ENCODE results near the gene STAB2.

The STAB2 gene

GRCh38 chr12:103772367-103773108, 185.5 kb downstream of the STAB2 start:
- no peak for ATAC-seq
- no peak overlapping the region for H3K27ac Mint-ChIP-seq

GRCh38 chr12:103773109-103773910, 186.2 kb downstream of the STAB2 start:
- H3K9me3 Mint-ChIP-seq, result no peaks in the 10 kb centered on the region
- no peak overlapping the region for H3K4me3 Mint-ChIP-seq
- H3K27ac Mint-ChIP-seq, result no peak overlapping the region
- H3K36me3 Mint-ChIP-seq (ENCODE audit: low read depth), result peaks cover 23% of the 10 kb centered on the region
- DNase-seq (no peak), ATAC-seq (no peak)
- no peaks in the 10 kb centered on the region for H3K27me3 Mint-ChIP-seq
- H3K4me1 Mint-ChIP-seq, result no peaks in the 10 kb centered on the region

More at GRCh38 chr12:103772367-103773108, 185.5 kb downstream of the STAB2 start:
- Mint-ChIP-seq H3K27me3 (no peaks in the 10 kb centered on the region), H3K4me1 (no peaks in the 10 kb centered on the region), H3K4me3 (no peak overlapping the region), H3K36me3 (ENCODE audit: low read depth) (peaks cover 19% of the 10 kb centered on the region), H3K9me3 (no peaks in the 10 kb centered on the region)
- DNase-seq, result no peak

DNA sequence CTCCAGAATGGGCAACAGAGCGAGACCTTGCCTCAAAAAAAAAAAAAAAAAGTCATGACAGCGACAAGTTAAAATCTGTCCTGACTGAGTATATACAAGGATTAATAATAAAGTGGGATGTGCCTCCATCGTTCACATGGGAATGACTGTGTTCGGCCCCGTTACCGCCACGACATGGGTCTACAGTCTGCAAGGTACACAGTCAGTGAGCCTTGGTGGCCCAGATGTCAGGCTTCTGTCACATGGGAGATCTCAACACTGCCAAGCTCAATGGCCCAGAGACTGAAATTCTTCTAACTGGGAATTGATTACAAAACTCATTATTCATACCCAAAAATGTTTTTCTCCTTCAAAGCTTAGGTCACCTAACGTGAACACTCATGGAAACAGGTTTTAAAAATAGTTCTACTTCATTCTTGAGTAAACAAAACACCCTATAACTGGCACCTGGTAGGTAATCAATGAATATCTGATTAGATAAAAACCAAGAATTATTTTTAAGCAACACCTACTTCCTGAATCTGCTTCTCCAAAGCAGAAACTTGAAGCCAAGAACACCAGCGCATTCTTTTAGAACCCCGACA, 188.0 kb downstream of the STAB2 start:
- ATAC-seq (no peak), DNase-seq (no peak)
- Mint-ChIP-seq H3K27ac (no peak overlapping the region), H3K36me3 (ENCODE audit: low read depth) (peaks cover 37% of the 10 kb centered on the region), H3K27me3 (no peaks in the 10 kb centered on the region), H3K4me3 (no peak overlapping the region), H3K9me3 (no peaks in the 10 kb centered on the region), H3K4me1 (no peaks in the 10 kb centered on the region)

DNA sequence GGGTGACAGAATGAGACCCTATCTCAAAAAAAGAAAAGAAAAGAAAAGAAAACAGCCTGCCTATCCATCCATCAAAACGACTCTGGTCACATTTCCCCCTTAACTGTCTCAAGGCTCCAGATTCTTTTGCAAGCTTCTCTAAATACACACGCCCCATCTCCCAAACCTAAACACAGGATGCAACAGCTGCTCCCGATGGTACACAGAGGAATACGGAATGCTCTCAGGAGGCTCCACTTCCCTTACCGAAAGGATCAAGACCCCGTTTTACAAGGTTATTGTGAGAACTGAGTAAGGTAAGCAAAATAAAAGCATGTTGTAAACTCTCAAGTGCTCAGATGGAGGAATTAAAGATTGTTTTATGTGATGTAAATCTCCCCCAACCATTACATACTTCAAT, 191.7 kb downstream of the STAB2 start:
- no peaks in the 10 kb centered on the region for H3K4me1 Mint-ChIP-seq
- H3K27ac Mint-ChIP-seq, result no peak overlapping the region
- ATAC-seq, result no peak
- H3K9me3 Mint-ChIP-seq, result no peaks in the 10 kb centered on the region
- DNase-seq, result no peak
- H3K27me3 Mint-ChIP-seq, result no peaks in the 10 kb centered on the region
- peaks cover 52% of the 10 kb centered on the region for H3K36me3 Mint-ChIP-seq (ENCODE audit: low read depth)
- no peak overlapping the region for H3K4me3 Mint-ChIP-seq

GRCh38 chr12:103779410-103780092, 192.5 kb downstream of the STAB2 start:
- no peak overlapping the region for H3K4me3 Mint-ChIP-seq
- no peak for ATAC-seq
- H3K9me3 Mint-ChIP-seq, result no peaks in the 10 kb centered on the region
- no peak for DNase-seq
- H3K36me3 Mint-ChIP-seq (ENCODE audit: low read depth), result peaks cover 55% of the 10 kb centered on the region
- H3K27ac Mint-ChIP-seq, result no peak overlapping the region
- H3K4me1 Mint-ChIP-seq, result no peaks in the 10 kb centered on the region
- H3K27me3 Mint-ChIP-seq, result no peaks in the 10 kb centered on the region

DNA sequence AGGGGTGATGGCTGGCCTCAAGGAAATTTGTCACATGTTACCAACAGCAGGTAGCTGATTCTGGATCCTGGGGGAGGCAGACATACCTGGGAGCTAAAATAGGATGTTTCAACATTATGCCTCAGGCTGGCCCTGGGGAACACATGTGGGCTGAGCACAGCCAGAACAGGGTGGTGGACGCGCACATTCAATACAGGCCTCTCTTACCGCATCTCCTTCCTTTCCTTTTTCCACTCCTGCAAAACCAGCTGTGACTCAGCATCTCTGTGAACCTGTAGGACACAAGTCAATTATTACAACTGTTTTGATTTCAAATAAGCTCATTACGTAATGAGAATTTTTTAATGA, 193.0 kb downstream of the STAB2 start:
- Mint-ChIP-seq H3K4me1 (no peaks in the 10 kb centered on the region), H3K4me3 (no peak overlapping the region), H3K27me3 (no peaks in the 10 kb centered on the region), H3K36me3 (ENCODE audit: low read depth) (peaks cover 56% of the 10 kb centered on the region), H3K9me3 (no peaks in the 10 kb centered on the region), H3K27ac (no peak overlapping the region)
- ATAC-seq (no peak), DNase-seq (no peak)

DNA sequence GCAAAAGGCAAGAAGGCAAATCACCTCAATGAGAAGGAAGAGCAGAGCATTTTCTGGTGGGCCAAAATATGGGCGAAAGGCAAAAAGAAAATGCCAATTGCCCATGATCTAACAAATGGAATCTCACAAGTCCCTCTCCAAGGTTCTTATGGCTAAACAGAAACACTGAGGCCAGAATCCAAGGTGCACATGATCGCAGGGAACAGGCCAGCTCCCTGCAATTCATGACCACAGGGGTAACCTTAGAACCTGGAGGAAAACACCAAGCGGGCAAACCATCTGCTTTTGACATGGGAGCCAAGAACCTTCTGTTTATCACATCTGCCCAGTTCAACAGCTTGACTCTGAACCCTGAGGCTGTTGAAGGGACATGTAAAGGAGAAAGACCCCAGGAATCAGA, 193.9 kb downstream of the STAB2 start:
- H3K27ac Mint-ChIP-seq, result no peak overlapping the region
- H3K27me3 Mint-ChIP-seq, result no peaks in the 10 kb centered on the region
- H3K4me1 Mint-ChIP-seq, result no peaks in the 10 kb centered on the region
- no peaks in the 10 kb centered on the region for H3K9me3 Mint-ChIP-seq
- DNase-seq (no peak), ATAC-seq (no peak)
- H3K4me3 Mint-ChIP-seq, result no peak overlapping the region
- H3K36me3 Mint-ChIP-seq (ENCODE audit: low read depth), result peaks cover 52% of the 10 kb centered on the region

GRCh38 chr12:103782399-103782798, 195.3 kb downstream of the STAB2 start:
- DNase-seq, result no peak
- Mint-ChIP-seq H3K9me3 (no peaks in the 10 kb centered on the region), H3K4me3 (no peak overlapping the region), H3K4me1 (no peaks in the 10 kb centered on the region), H3K36me3 (ENCODE audit: low read depth) (peaks cover 45% of the 10 kb centered on the region), H3K27ac (no peak overlapping the region), H3K27me3 (no peaks in the 10 kb centered on the region)
- no peak for ATAC-seq

DNA sequence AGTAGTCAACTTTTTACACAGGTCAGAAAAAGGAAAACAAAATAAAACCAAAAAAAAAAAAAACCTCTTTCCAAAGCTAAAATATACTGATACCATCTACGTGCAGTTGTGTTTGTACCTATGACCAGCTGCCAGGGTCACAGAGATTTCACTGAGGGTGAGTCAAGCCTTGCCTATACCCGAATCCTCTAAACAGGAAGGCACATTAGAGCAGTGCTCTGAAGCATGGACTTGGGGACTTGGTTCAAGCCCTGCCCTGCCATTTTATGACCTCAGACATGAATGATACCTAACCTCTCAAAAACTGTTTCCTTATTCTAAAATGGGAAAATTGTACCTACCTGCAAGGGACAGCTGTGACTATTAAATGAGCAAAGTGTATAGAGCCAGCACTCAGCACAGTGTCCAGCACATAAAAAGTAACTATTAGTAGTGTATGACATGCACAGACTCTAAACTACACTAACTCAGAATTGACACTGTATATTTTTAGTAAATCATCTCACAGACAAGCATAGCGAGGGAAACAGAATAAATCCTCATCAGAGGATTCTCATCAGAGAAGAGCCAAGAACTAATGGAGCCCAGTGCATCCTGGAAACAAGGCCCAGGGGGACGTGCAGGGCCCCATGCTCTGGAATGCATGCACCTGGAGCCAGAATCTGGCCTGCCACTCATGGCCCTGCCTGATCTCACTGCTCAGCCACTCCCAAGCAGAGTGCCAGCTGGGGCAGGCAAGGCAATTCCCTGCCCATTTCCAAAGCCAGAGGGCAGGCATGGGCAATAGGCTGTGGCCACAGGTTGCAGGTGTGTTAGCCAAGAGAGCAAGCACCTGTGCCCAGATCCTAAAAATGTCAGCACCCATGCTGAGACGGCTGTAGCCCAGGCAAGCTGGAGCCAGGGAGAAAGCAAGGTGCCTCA, 196.9 kb downstream of the STAB2 start:
- DNase-seq (no peak), ATAC-seq (no peak)
- H3K4me3 Mint-ChIP-seq, result no peak overlapping the region
- no peaks in the 10 kb centered on the region for H3K9me3 Mint-ChIP-seq
- no peaks in the 10 kb centered on the region for H3K4me1 Mint-ChIP-seq
- no peak overlapping the region for H3K27ac Mint-ChIP-seq
- H3K27me3 Mint-ChIP-seq, result no peaks in the 10 kb centered on the region
- peaks cover 36% of the 10 kb centered on the region for H3K36me3 Mint-ChIP-seq (ENCODE audit: low read depth)

- DNase-seq (no peak), ATAC-seq (no peak)
- no peak overlapping the region for H3K4me3 Mint-ChIP-seq
- H3K4me1 Mint-ChIP-seq, result no peaks in the 10 kb centered on the region
- no peak overlapping the region for H3K27ac Mint-ChIP-seq
- no peaks in the 10 kb centered on the region for H3K27me3 Mint-ChIP-seq
- H3K36me3 Mint-ChIP-seq (ENCODE audit: low read depth), result peaks cover 23% of the 10 kb centered on the region
- no peaks in the 10 kb centered on the region for H3K9me3 Mint-ChIP-seq
Measured at GRCh38 chr12:103785243-103786031, 198.4 kb downstream of the STAB2 start.

DNA sequence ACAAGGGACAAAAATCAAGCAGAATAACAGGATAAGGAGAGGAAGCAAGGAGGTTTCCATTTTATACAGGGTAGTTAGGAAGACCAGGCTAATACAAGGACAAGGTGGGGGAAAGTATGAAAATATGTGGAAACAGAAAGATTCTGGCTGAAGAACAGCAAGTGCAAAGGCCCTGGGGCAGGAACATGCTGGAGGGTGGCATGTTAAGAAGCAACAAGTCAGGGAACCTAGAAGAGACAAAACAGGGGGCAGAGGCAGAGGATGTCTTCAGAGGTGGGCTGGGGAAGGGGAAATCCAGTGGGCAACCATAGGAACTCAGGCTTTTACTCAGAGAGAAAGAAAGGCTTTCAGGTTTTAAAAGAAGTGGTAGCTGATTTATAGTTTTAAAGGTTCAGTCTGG, 199.1 kb downstream of the STAB2 start:
- H3K4me1 Mint-ChIP-seq, result no peaks in the 10 kb centered on the region
- H3K27ac Mint-ChIP-seq, result no peak overlapping the region
- H3K27me3 Mint-ChIP-seq, result no peaks in the 10 kb centered on the region
- H3K36me3 Mint-ChIP-seq (ENCODE audit: low read depth), result peaks cover 23% of the 10 kb centered on the region
- no peak overlapping the region for H3K4me3 Mint-ChIP-seq
- DNase-seq, result no peak
- no peak for ATAC-seq
- H3K9me3 Mint-ChIP-seq, result no peaks in the 10 kb centered on the region

- no peak for ATAC-seq
- Mint-ChIP-seq H3K4me3 (no peak overlapping the region), H3K27me3 (no peaks in the 10 kb centered on the region), H3K4me1 (no peaks in the 10 kb centered on the region), H3K27ac (no peak overlapping the region), H3K9me3 (no peaks in the 10 kb centered on the region), H3K36me3 (ENCODE audit: low read depth) (peaks cover 17% of the 10 kb centered on the region)
- DNase-seq, result no peak
Measured at GRCh38 chr12:103791350-103791920, 204.4 kb downstream of the STAB2 start.

DNA sequence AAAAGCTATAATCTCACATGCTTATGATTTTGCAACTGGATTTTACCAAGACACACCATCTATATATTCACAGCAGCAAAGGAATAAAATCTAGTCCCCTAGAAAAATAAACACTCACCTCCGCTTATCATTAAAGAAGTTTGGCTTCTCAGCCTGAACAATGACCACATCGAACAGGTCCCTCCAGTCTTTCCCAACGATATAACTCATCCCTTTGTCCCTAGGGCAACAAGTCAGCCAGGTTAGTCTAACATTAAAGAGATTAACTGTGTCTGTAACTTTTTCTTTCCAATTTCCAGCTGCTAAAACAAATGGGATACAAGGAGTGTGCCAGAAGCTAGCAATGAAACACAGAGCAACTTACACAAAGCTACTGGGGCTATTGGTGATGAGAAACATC, 206.0 kb downstream of the STAB2 start:
- no peaks in the 10 kb centered on the region for H3K27me3 Mint-ChIP-seq
- H3K4me1 Mint-ChIP-seq, result no peaks in the 10 kb centered on the region
- H3K4me3 Mint-ChIP-seq, result no peak overlapping the region
- H3K36me3 Mint-ChIP-seq (ENCODE audit: low read depth), result peaks cover 28% of the 10 kb centered on the region
- no peak for DNase-seq
- no peaks in the 10 kb centered on the region for H3K9me3 Mint-ChIP-seq
- H3K27ac Mint-ChIP-seq, result no peak overlapping the region
- no peak for ATAC-seq

Data from activated naive CD8-positive, alpha-beta T cell treated with anti-CD3 and anti-CD28 coated beads, Interleukin-2, amount 50 U/mL, for 24 hours (primary cell).